Smooth muscle cell of the brain vasculature (primary cell): ENCODE results near the gene RNF114.
A peak's percentile ranks its signal among the peaks of the same experiment; 100 is the strongest.
"Not testable (repeated sequence)": the region's sequence is repeated elsewhere in the genome, so short reads cannot be mapped to it uniquely, and the experiment has no call there.

ENCODE experiments used
- DNase-seq: peaks from one replicate; pipeline ENCODE4 v3.0.0-alpha.2; 2012; ENCODE audit warnings: low read depth, low spot score

RNF114 gene

GRCh38 chr20:49936153-49937026, at the start of gene RNF114:
Gene RNF114 (plus strand): TSS chr20:49936397. CDS start chr20:49936413, 16 bp downstream.
- peak; percentile 80 for DNase-seq

- no peak for DNase-seq
Measured at GRCh38 chr20:49886571-49887213, 49.5 kb upstream of the RNF114 start.

DNA sequence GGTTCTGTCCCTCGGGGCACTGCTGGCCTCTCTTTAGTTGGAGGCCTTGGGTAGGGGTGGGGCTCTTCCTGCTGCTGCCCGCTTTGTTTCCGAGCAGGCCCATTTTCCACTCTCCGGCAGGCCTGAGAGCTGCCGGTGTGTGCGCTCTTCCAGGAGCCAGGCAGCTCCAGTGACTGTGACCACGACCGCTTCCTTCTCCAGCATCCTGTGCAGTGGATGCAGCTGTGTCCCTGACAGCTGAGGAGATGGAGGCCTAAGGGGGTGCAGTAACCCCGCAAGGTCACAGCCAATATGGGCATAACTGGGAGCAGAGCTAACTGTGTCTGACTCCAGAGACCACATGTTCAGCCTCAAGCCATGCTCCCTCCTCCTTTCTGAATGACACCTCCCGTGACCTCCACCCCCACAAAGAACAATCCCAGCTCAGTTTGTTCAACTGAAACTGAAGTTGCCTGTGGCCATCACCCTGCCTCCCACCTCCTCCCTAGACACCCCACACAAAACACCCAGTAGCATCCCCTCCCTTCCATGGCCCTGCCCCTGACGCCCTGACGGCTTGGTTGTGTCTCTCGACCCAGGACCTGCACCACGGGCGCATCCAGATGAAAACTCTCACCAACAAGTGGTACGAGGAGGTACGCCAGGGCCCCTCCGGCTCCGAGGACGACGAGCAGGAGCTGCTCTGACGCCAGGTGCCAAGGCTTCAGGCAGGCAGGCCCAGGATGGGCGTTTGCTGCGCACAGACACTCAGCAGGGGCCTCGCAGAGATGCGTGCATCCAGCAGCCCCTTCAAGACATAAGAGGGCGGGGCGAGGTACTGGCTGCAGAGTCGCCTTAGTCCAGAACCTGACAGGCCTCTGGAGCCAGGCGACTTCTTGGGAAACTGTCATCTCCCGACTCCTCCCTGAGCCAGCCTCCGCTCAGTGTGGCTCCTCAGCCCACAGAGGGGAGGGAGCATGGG, 48.7 kb upstream of the RNF114 start:
- DNase-seq: no peak

GRCh38 chr20:49888212-49889000, 47.8 kb upstream of the RNF114 start:
- peak; percentile 50 for DNase-seq

GRCh38 chr20:49889001-49889934, 46.9 kb upstream of the RNF114 start:
- DNase-seq: no peak

- DNase-seq: no peak
Measured at GRCh38 chr20:49889935-49890333, 46.3 kb upstream of the RNF114 start.

DNA sequence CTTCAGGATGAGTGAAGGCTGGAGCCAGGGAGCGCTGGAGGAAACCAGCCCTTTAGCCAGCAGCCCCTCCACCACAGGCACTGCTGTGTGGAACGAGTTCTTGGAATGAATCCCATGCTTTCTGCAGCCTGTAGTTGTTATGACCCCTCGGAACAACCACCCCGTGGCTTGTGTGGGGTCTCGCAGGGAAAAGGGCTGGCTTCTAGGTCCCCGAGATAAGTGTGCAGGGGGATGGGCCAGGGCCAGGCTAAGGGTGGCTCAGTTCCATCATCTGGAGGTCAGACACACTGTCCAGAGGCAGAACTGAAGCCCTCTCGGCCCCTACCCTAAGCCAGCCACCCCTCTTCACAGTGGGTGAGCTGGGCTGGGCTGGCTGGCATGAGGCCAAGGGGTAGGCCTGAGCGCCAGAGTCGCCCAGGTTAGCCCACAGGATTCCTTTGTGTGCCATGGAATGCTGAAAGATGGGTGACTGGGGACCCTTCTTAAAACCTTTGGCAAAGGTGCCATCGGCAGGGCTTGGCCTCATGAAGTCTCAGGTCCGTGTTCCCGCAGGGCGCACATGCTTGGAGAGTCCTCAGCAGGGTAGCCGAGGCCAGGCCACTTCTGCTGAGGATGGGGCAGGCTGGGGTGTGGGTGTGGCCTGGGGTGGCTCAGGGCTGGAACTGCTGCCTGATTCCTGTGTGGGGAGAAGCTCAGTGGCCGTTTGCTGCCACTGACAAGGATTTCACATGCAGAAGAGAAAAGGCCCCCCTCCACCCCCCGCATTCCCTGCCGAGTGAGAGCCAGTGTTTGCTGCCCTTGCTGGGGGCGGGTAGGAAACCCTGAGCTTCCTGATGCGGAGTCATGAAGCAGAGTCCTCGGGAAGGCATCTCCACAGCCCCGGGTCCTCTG, 45.5 kb upstream of the RNF114 start:
- no peak for DNase-seq

DNA sequence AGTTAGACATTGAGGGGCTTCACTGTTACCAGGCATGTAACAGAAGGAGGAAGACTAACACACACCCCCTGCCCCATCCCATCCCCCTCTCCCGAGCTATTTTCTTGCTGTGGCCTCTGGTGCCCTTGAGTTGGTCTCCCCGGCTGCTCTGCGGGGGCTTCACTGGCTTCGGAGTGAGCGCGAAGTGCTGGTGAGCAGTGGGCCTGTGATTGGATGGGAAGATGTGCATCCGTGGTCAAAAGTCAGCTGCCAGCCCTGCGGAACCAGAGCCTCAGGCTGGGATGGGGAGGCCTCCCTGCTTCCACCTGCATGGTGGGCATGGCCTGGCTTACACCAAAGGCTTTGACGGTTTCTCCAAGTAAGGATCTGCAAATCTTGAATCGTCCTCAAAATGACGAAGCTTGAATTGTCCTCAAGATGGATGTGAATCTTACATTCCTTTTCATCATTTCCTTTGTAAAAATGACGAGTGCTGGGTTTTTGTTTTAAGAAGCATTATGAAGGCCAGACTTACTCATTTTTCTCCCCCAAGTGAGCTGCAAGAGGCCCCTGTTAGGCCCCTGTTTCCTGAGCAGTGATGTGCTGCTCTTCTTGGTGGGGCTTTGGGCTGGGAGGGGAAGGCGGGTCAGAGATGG, 44.6 kb upstream of the RNF114 start:
- DNase-seq: no peak

DNA sequence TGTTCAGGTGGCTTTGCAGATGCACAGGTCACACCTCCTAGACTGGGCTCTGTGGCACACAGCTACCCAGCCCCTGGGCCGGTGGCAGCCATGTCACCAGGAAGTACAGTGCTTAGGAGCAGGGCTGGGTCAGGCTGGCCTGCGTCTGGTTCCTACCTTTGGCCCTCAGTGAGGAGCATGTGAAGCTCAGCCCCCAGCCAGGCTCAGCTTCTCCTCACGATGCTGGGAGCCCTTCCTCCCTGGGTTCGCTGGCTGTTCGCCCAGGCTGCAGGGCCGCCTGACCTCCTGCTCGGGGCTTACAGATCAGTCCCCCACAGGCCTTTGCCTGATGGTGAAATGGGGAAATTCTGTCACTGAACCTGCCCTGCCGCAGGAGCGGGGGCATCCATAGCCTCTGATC, 43.9 kb upstream of the RNF114 start:
- DNase-seq: no peak

GRCh38 chr20:49892817-49893216, 43.4 kb upstream of the RNF114 start:
- DNase-seq: no peak

DNA sequence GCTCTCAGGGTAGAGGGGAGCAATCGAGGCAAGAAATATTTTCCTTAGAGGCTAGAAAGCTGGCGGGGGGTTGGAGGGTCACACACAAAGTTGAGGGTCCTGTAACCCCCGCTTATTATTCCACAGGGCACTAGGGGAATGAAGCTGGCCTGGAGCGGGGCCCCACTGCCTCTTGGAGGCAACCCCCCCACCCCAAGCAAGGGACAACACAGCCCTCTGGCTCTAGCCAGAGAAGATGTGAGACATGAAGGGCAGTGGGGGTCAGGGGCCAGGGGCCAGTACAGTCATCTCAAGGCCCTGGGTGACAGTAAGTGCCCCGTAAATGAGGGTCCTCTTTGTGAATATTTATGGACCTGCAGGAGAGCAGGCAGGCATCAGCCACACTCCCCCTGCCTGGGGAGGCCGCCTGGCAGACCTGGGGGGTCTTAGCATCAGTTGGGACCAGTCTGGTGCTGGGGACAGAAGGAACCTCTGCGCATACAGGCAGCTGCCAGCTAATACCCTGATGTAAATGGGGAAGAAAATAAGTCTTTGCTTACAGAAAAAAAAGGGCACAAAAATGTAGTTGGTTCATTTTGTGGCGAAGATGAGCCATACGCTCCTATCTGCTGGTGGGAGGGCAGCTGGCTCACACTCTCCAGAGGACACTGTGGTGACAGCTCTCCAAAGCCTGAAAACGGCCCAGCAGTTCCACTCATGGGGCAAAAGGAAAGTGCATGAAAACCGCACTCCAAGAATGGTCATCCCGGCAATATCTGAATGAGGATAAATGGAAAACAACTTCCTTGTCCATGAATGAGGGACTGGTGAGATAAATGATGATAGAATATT, 42.7 kb upstream of the RNF114 start:
- DNase-seq: no peak

DNA sequence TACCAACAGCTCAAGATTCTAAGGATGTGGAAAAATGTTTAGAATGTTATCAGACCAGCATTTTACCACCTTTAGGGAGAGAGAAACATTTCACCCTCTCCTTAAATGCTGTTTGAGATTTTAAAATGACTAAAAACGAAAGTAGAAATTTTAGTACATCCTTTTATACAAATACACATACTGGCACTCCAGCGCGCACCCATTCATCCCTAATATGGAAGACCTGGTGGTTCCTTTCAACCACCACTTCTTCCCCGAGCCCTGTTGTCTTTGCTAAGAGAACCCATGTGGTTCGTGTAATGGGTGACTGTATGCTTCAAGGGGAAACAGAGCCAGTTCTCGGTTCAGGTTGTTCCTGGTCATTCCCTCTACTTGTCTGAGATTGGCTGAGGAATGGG, 42.1 kb upstream of the RNF114 start:
- DNase-seq: no peak

- DNase-seq: not testable (repeated sequence)
Measured at GRCh38 chr20:49895474-49896093, 40.6 kb upstream of the RNF114 start.

- DNase-seq: no peak
Measured at GRCh38 chr20:49896204-49896603, 40.0 kb upstream of the RNF114 start.

DNA sequence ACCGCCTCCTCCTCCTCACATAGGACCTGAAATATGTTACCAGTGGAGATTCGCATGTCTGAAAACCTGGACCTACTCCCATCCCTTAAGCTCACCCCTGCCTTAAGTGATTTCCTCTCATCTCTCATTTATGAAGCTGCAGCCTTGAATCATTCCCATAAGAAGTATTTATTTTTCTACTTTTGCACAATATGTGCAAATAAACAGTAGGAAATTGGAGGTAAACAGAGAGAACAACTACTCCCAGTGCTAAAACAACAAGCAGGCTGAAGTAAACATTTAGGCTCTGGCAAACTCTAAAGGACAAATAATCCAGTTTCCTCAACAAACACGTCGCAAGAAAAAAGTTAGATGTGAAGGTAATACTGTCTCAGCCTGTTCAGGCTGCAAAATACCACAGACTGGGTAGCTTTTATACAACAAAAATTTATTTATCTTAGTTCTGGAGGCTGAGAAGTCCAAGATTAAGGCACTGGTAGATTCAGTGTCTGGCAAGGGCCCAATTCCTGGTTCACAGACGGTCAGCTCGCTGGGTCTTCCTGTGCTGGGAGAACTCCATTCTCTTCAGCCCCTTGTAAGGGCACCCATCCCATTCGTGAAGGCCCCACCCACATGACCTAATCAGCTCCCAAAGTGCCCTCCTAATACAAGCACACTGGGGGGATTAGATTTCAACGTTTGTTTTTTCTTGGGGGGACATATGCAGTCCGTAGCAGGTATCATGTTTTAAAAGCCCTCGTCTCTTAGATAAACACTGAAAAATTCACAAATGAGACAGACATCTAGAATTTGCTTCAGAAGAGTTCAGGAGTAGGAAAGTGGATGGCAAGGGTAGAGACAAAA, 36.4 kb upstream of the RNF114 start:
- no peak for DNase-seq

DNA sequence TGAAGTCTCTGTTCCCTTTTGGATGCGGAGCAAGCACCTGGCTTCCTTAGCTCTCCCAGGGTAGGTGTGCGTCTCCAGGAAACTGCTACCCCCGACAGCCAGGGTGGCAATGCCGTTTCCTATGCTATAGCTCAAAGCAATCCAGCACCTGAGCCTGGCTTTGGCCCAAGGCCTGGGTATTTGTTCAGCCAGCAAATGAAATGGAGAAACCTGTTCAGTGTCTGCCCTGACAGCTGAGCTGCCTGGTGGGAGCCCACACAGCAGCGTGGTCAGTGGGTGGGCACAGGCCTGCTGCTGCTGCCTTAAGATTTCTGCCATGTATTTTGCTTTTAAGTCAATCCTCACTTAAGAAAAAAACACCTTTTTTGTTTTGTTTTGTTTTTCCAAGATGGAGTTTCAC, 34.6 kb upstream of the RNF114 start:
- DNase-seq: no peak
